Measurements from ENCODE around the gene SKIL.

SKIL gene

GRCh38 chr3:170358042-170359010 is 811 bp downstream of the SKIL start:
- CTCF ChIA-PET = interaction anchor here (0.5 to 0.8 kb wide), 3 partner anchors 9 to 186 kb away, joined by 3 to 5 read pairs (median 3); no protein-coding TSS in a partner anchor
- peak overlapping the region; percentile 99 for H3K27ac ChIP-seq
- TF ChIP-seq CTCF (conservative IDR thresholded peaks at IDR 0.05; ENCODE audit: low read depth) = peak; percentile 62
- POLR2A ChIA-PET (ENCODE audit: low non-redundant PET) = interaction anchor here (0.6 kb wide), 1 partner anchor 35 kb away, joined by 5 read pairs; no protein-coding TSS in a partner anchor
- DNase-seq (ENCODE audit: low spot score) = peak; percentile 64

- TF ChIP-seq CTCF (conservative IDR thresholded peaks at IDR 0.05; ENCODE audit: low read depth) = no peak
- DNase-seq (ENCODE audit: low spot score) = no peak
- ChIA-PET POLR2A (ENCODE audit: low non-redundant PET) (no interaction called here), CTCF (interaction anchor here (0.5 to 0.8 kb wide), 2 partner anchors 8 to 187 kb away, joined by 3 to 5 read pairs; no protein-coding TSS in a partner anchor)
- peak overlapping the region; percentile 33; the same call in 1 of the 2 replicates for H3K27ac ChIP-seq
Observed at GRCh38 chr3:170359178-170359704, 1.7 kb downstream of the SKIL start.

- no peak for TF ChIP-seq CTCF (conservative IDR thresholded peaks at IDR 0.05; ENCODE audit: low read depth)
- ChIA-PET POLR2A (ENCODE audit: low non-redundant PET) (no interaction called here), CTCF (no interaction called here)
- no peak overlapping the region for H3K27ac ChIP-seq
- DNase-seq (ENCODE audit: low spot score) = no peak
Observed at GRCh38 chr3:170360466-170360865, 3.0 kb downstream of the SKIL start.

GRCh38 chr3:170360916-170361315 is 3.4 kb downstream of the SKIL start:
- ChIA-PET CTCF (no interaction called here), POLR2A (ENCODE audit: low non-redundant PET) (no interaction called here)
- no peak for DNase-seq (ENCODE audit: low spot score)
- no peak for TF ChIP-seq CTCF (conservative IDR thresholded peaks at IDR 0.05; ENCODE audit: low read depth)
- H3K27ac ChIP-seq = no peak overlapping the region

GRCh38 chr3:170361711-170362110 is 4.2 kb downstream of the SKIL start:
- ChIA-PET CTCF (no interaction called here), POLR2A (ENCODE audit: low non-redundant PET) (no interaction called here)
- no peak overlapping the region for H3K27ac ChIP-seq
- no peak for TF ChIP-seq CTCF (conservative IDR thresholded peaks at IDR 0.05; ENCODE audit: low read depth)
- DNase-seq (ENCODE audit: low spot score) = no peak

GRCh38 chr3:170363471-170363994 is 6.0 kb downstream of the SKIL start:
- H3K27ac ChIP-seq = peak overlapping the region; percentile 51
- ChIA-PET POLR2A (ENCODE audit: low non-redundant PET) (no interaction called here), CTCF (no interaction called here)
- no peak for DNase-seq (ENCODE audit: low spot score)
- TF ChIP-seq CTCF (conservative IDR thresholded peaks at IDR 0.05; ENCODE audit: low read depth) = no peak
